Stimulated activated CD4-positive, alpha-beta T cell treated with anti-CD3 and anti-CD28 coated beads, Interleukin-2, amount 100 ng/mL, for 4 hours (primary cell): ENCODE results near the gene MACROD2.

Experiments
- DNase-seq: peaks from one replicate; pipeline ENCODE4 v3.0.0-alpha.2; 2020; ENCODE audit warnings: low read depth

The MACROD2 gene

GRCh38 chr20:15676815-15677214 lies 1681.5 kb downstream of the MACROD2 start:
- DNase-seq, result no peak

- no peak for DNase-seq
These were observed 1687.4 kb downstream of the MACROD2 start for GRCh38 chr20:15682690-15683089.

- DNase-seq, result no peak
These were observed 1697.3 kb downstream of the MACROD2 start for GRCh38 chr20:15692570-15692969.

- no peak for DNase-seq
These were observed 1704.3 kb downstream of the MACROD2 start for GRCh38 chr20:15699431-15700146.

GRCh38 chr20:15700147-15700765 lies 1704.9 kb downstream of the MACROD2 start:
- no peak for DNase-seq

GRCh38 chr20:15702161-15702560 lies 1706.8 kb downstream of the MACROD2 start:
- no peak for DNase-seq

GRCh38 chr20:15703171-15703911 lies 1708.0 kb downstream of the MACROD2 start:
- DNase-seq, result no peak

- no peak for DNase-seq
These were observed 1710.7 kb downstream of the MACROD2 start for GRCh38 chr20:15705975-15706374.

- no peak for DNase-seq
These were observed 1711.4 kb downstream of the MACROD2 start for GRCh38 chr20:15706719-15707118.

- no peak for DNase-seq
These were observed 1713.8 kb downstream of the MACROD2 start for GRCh38 chr20:15708984-15709598.

- no peak for DNase-seq
These were observed 1715.3 kb downstream of the MACROD2 start for GRCh38 chr20:15710636-15711035.

- no peak for DNase-seq
These were observed 1715.9 kb downstream of the MACROD2 start for GRCh38 chr20:15711177-15711576.

- DNase-seq, result no peak
These were observed 1720.9 kb downstream of the MACROD2 start for GRCh38 chr20:15716256-15716655.

GRCh38 chr20:15726416-15726815 lies 1731.1 kb downstream of the MACROD2 start:
- no peak for DNase-seq

- DNase-seq, result no peak
These were observed 1738.7 kb downstream of the MACROD2 start for GRCh38 chr20:15734052-15734451.

GRCh38 chr20:15739035-15739434 lies 1743.7 kb downstream of the MACROD2 start:
- no peak for DNase-seq

- no peak for DNase-seq
These were observed 1744.9 kb downstream of the MACROD2 start for GRCh38 chr20:15740046-15740775.

- no peak for DNase-seq
These were observed 1746.8 kb downstream of the MACROD2 start for GRCh38 chr20:15742087-15742486.

- no peak for DNase-seq
These were observed 1747.3 kb downstream of the MACROD2 start for GRCh38 chr20:15742627-15743026.

GRCh38 chr20:15756002-15756753 lies 1760.9 kb downstream of the MACROD2 start:
- no peak for DNase-seq

- no peak for DNase-seq
These were observed 1761.4 kb downstream of the MACROD2 start for GRCh38 chr20:15756754-15757115.
